A549 (cell line): ENCODE results near the gene JOSD2. TPM values are rescaled to one million over a fixed set of nuclear protein-coding genes. Genes with fewer than 3 reads are reported as not detected.

ENCODE experiments used
- ATAC-seq, 2 experiments: fragments of 200-7000 bp in 1 of 2; fragments of >200 bp in 1 of 2; cut with Nextera tagmentation in 1 of 2; cut with Tn5 transposase in 1 of 2; 3 replicates each; pipeline versions ENCODE4 v1.8.0 to v1.9.1; 2018 to 2020; ENCODE audit warnings: mild to moderate bottlenecking in 1 of 2, moderate library complexity in 1 of 2
- CTCF ChIA-PET: fragments of 300-600 bp; sonication (Branson Sonifier 250); formaldehyde crosslinking; extraction: SDS; loops from one replicate; lab custom pipeline; 2021; ENCODE audit warnings: antibody characterized with exemption, inconsistent platforms; lab: Yijun Ruan, JAX
- POLR2A ChIA-PET: fragments of 350-600 bp; formaldehyde crosslinking; extraction: SDS; loops from one replicate; lab custom pipeline; 2021; ENCODE audit warnings: antibody characterized with exemption, inconsistent platforms; lab: Yijun Ruan, JAX
- DNase-seq, 2 experiments: peaks; one replicate each; pipeline versions ENCODE4 v3.0.0 to v3.0.0-alpha.2; 2011 to 2016; ENCODE audit warnings: low read depth in 1 of 2, low spot score in 1 of 2
- FAIRE-seq: peaks from 2 replicates; lab custom pipeline; 2011; peaks lifted over from hg19 to GRCh38; lab: Jason Lieb, UNC
- H3K27ac ChIP-seq, 2 experiments: fragments of >200 bp; sonication (Bioruptor Twin); formaldehyde crosslinking; 3 replicates each; pipeline ENCODE4 v1.5.1; 2016 to 2017
- H3K4me1 ChIP-seq: fragments of >200 bp; sonication (Bioruptor Twin); formaldehyde crosslinking; 3 replicates; pipeline ENCODE4 v1.6.1; 2016
- H3K4me2 ChIP-seq: fragments of >200 bp; sonication (Bioruptor Twin); formaldehyde crosslinking; 3 replicates; pipeline ENCODE4 v1.6.1; 2016
- H3K4me3 ChIP-seq: fragments of >200 bp; sonication (Bioruptor Twin); formaldehyde crosslinking; 3 replicates; pipeline ENCODE4 v1.5.1; 2016
- H3K9me3 ChIP-seq: fragments of >200 bp; sonication (Bioruptor Twin); formaldehyde crosslinking; 3 replicates; pipeline ENCODE4 v1.6.1; 2016
- BCL3 ChIP-seq: fragments of >200 bp; sonication (Bioruptor Twin); formaldehyde crosslinking; IDR thresholded peaks from 3 replicates; pipeline ENCODE4 v1.6.1; 2016
- BHLHE40 ChIP-seq: IDR thresholded peaks from 2 replicates; pipeline ENCODE4 v1.6.1; 2012; ENCODE audit warnings: low read depth, low read length, inconsistent platforms
- CBX2 ChIP-seq: fragments of 200-600 bp; sonication (generic); IDR thresholded peaks from 2 replicates; pipeline ENCODE4 v1.6.1; 2016; ENCODE audit warnings: low read depth, mild to moderate bottlenecking, borderline replicate concordance
- CBX8 ChIP-seq: fragments of 200-600 bp; sonication (generic); IDR thresholded peaks from 2 replicates; pipeline ENCODE4 v1.6.1; 2016
- E2F6 ChIP-seq: IDR thresholded peaks from 2 replicates; pipeline ENCODE4 v1.6.1; 2012; ENCODE audit warnings: low read depth, borderline replicate concordance
- EP300 ChIP-seq, 2 experiments: fragments of >200 bp; sonication (Bioruptor Twin); formaldehyde crosslinking; IDR thresholded peaks; 2 replicates in 1 of 2; 3 replicates in 1 of 2; pipeline ENCODE4 v1.6.1; 2016 to 2017
- FOSB ChIP-seq: fragments of 250-450 bp; sonication (Bioruptor Pico); IDR thresholded peaks from 2 replicates; pipeline ENCODE4 v1.5.0; 2020; ENCODE audit warnings: mild to moderate bottlenecking, moderate library complexity
- FOSL2 ChIP-seq, 2 experiments: fragments of 450-650 bp in 1 of 2; fragments of >200 bp in 1 of 2; sonication (Bioruptor Twin) in 1 of 2; formaldehyde crosslinking; IDR thresholded peaks; 2 replicates each; pipeline versions ENCODE4 v1.5.0 to v1.6.1; 2016 to 2020; ENCODE audit warnings: mild to moderate bottlenecking in 1 of 2, moderate library complexity in 1 of 2
- GATA3 ChIP-seq: IDR thresholded peaks from 2 replicates; pipeline ENCODE4 v1.6.1; 2012; ENCODE audit warnings: borderline replicate concordance
- HDAC2 ChIP-seq: fragments of 200-600 bp; sonication (generic); IDR thresholded peaks from 2 replicates; pipeline ENCODE4 v1.6.1; 2016
- HES2 ChIP-seq: fragments of >200 bp; sonication (Bioruptor Twin); formaldehyde crosslinking; IDR thresholded peaks from 2 replicates; pipeline ENCODE4 v1.6.1; 2016
- HEYL ChIP-seq: fragments of 250-450 bp; sonication (Bioruptor Pico); IDR thresholded peaks from 2 replicates; pipeline ENCODE4 v1.8.0; 2021; ENCODE audit warnings: mild to moderate bottlenecking, moderate library complexity
- HOXA7 ChIP-seq: fragments of 250-450 bp; sonication (Bioruptor Pico); IDR thresholded peaks from 2 replicates; pipeline ENCODE4 v1.5.0; 2020; ENCODE audit warnings: mild to moderate bottlenecking, moderate library complexity
- JUN ChIP-seq, 2 experiments: fragments of >200 bp; sonication (Bioruptor Twin); formaldehyde crosslinking; IDR thresholded peaks; 2 replicates in 1 of 2; 3 replicates in 1 of 2; pipeline ENCODE4 v1.6.1; 2016 to 2017
- JUNB ChIP-seq: fragments of >200 bp; sonication (Bioruptor Twin); formaldehyde crosslinking; IDR thresholded peaks from 2 replicates; pipeline ENCODE4 v1.6.1; 2016
- KDM5A ChIP-seq: fragments of 200-600 bp; sonication (generic); IDR thresholded peaks from 2 replicates; pipeline ENCODE4 v1.6.1; 2016; ENCODE audit warnings: antibody characterized with exemption, mild to moderate bottlenecking
- MAFK ChIP-seq: fragments of 450-650 bp; IDR thresholded peaks from 2 replicates; pipeline ENCODE4 v1.6.1; 2014; ENCODE audit not compliant: partially characterized antibody
- MAZ ChIP-seq: fragments of 150-350 bp; IDR thresholded peaks from 2 replicates; pipeline ENCODE4 v1.6.1; 2014; ENCODE audit warnings: antibody characterized with exemption, low read depth, low read length, borderline replicate concordance
- MYC ChIP-seq: IDR thresholded peaks from 2 replicates; pipeline ENCODE4 v1.6.1; 2012; ENCODE audit warnings: mild to moderate bottlenecking, inconsistent platforms, low read length, improper control_type of control experiment, borderline replicate concordance
- NFE2L2 ChIP-seq: fragments of 150-350 bp; conservative IDR thresholded peaks from 2 replicates; pipeline ENCODE4 v1.6.1; 2014; ENCODE audit warnings: low read length
- NPAS2 ChIP-seq: fragments of 250-450 bp; sonication (Bioruptor Pico); IDR thresholded peaks from 2 replicates; pipeline ENCODE4 v1.8.0; 2022; ENCODE audit warnings: mild to moderate bottlenecking, moderate library complexity, borderline replicate concordance
- PBX3 ChIP-seq: IDR thresholded peaks from 2 replicates; pipeline ENCODE4 v1.6.1; 2012
- PHF8 ChIP-seq: fragments of 200-600 bp; sonication (generic); IDR thresholded peaks from 2 replicates; pipeline ENCODE4 v1.6.1; 2016; ENCODE audit warnings: low read depth, mild to moderate bottlenecking, antibody characterized with exemption, moderate library complexity, borderline replicate concordance
- POLR2A ChIP-seq: IDR thresholded peaks from 2 replicates; pipeline ENCODE4 v1.6.1; 2012; ENCODE audit warnings: mild to moderate bottlenecking, low read length
- RAD21 ChIP-seq, 2 experiments: fragments of >200 bp in 1 of 2; sonication (Bioruptor Twin) in 1 of 2; formaldehyde crosslinking in 1 of 2; IDR thresholded peaks in 1 of 2; conservative IDR thresholded peaks in 1 of 2; 2 replicates in 1 of 2; 3 replicates in 1 of 2; pipeline ENCODE4 v1.6.1; 2012 to 2018; ENCODE audit warnings: inconsistent platforms in 1 of 2
- RARB ChIP-seq: fragments of 250-450 bp; sonication (Bioruptor Pico); IDR thresholded peaks from 2 replicates; pipeline ENCODE4 v1.8.0; 2021; ENCODE audit warnings: mild to moderate bottlenecking, moderate library complexity
- RCOR1 ChIP-seq: fragments of 150-350 bp; IDR thresholded peaks from 2 replicates; pipeline ENCODE4 v1.6.1; 2014; ENCODE audit warnings: antibody characterized with exemption, low read length, low read depth
- TP53 ChIP-seq: fragments of 250-450 bp; sonication (Bioruptor Pico); IDR thresholded peaks from 2 replicates; pipeline ENCODE4 v1.5.0; 2021; ENCODE audit warnings: mild to moderate bottlenecking, moderate library complexity
- ZNF302 ChIP-seq: fragments of 250-450 bp; sonication (Bioruptor Pico); IDR thresholded peaks from 2 replicates; pipeline ENCODE4 v1.9.0; 2021; ENCODE audit warnings: inconsistent platforms, mild to moderate bottlenecking, moderate library complexity
- WGBS: methylation state at CpG from one replicate; pipeline ENCODE4 v1.1.6; 2017; ENCODE audit errors: missing lambda C conversion rate; 5-methylcytosine and 5-hydroxymethylcytosine counted together
- polyA plus RNA-seq, 4 experiments: library from polyadenylated mRNA; depleted of rRNA in 3 of 4; stranded (reverse); fragments of >200 nt; fragmentation: RNase III in 1 of 4; extraction: RNeasy Plus Mini Kit Qiagen cat#74134 plus additional on column Dnase treatment in 1 of 4; gene quantifications; 2 replicates in 3 of 4; 3 replicates in 1 of 4; pipeline ENCODE4 v1.2.3, GENCODE V29; 2011 to 2017

Gene JOSD2
- polyA plus RNA-seq, 2 of the 4 experiments (the other 2 are of a cell fraction) = 24.2 to 61.7 TPM

GRCh38 chr19:50493171-50493570, 17.8 kb downstream of the JOSD2 start (continued):
- TF ChIP-seq KDM5A (no peak), MAZ (no peak), E2F6 (no peak)
- TF ChIP-seq, all 56 proteins: peak for 0

- 3% methylated on average over 9 of the region's 12 CpGs for WGBS
- CTCF ChIA-PET = no interaction called here
- Histone ChIP-seq H3K4me3 (no peak overlapping the region), H3K27ac (peak overlapping the region; percentile 6 to 59; a peak in 3 of 6 replicates), H3K4me2 (peak overlapping the region; percentile 50), H3K9me3 (no peaks in the 10 kb centered on the region), H3K4me1 (peaks cover 9% of the 10 kb centered on the region; the same call in 2 of the 3 replicates)
- POLR2A ChIA-PET = no interaction called here
- TF ChIP-seq PHF8 = no peak
- no peak for TF ChIP-seq RAD21 (conservative IDR thresholded peaks at IDR 0.05 in 1 of 2, IDR thresholded peaks at IDR 0.05 in 1 of 2)
- TF ChIP-seq RCOR1 = no peak
- no peak for TF ChIP-seq CBX2
- no peak for TF ChIP-seq TP53
- TF ChIP-seq BCL3 = no peak
- no peak for TF ChIP-seq ZNF302 (CRISPR knock-in tag)
- TF ChIP-seq JUNB = no peak
- TF ChIP-seq HES2 = no peak
- no peak for TF ChIP-seq MAZ
- TF ChIP-seq HDAC2 = no peak
- no peak for TF ChIP-seq PBX3
- TF ChIP-seq NPAS2 (CRISPR knock-in tag) = no peak
- TF ChIP-seq HOXA7 (CRISPR knock-in tag) = no peak
- TF ChIP-seq HEYL = no peak
- TF ChIP-seq FOSB (CRISPR knock-in tag) = no peak
- TF ChIP-seq E2F6 = no peak
- no peak for TF ChIP-seq RARB
- TF ChIP-seq MAFK = no peak
- TF ChIP-seq GATA3 = no peak
- no peak for FAIRE-seq
- ATAC-seq = peak; percentile 55 to 75
- peak in 1 of 2 experiments; percentile 49 for DNase-seq
Measured at GRCh38 chr19:50492303-50493052, 18.5 kb downstream of the JOSD2 start.

- H3K4me1 ChIP-seq = peaks cover 9% of the 10 kb centered on the region; the same call in 2 of the 3 replicates
- 81% methylated on average over 23 of the region's 26 CpGs for WGBS
- CTCF ChIA-PET = interaction anchor here (1.3 to 2.5 kb wide), 2 partner anchors 10 to 12 kb away, joined by 6 to 17 read pairs; no protein-coding TSS in a partner anchor
- DNase-seq (no peak), FAIRE-seq (no peak)
- peaks cover 7% of the 10 kb centered on the region for H3K9me3 ChIP-seq
- no peak overlapping the region for H3K4me2 ChIP-seq
- TF ChIP-seq BHLHE40 (no peak), HEYL (no peak), CBX8 (no peak), NFE2L2 (no peak), EP300 (IDR thresholded peaks at IDR 0.05) (no peak), MYC (no peak), JUN (IDR thresholded peaks at IDR 0.05) (no peak), FOSL2 (IDR thresholded peaks at IDR 0.05) (no peak), FOSL2 (CRISPR knock-in tag; IDR thresholded peaks at IDR 0.05) (no peak), POLR2A (no peak)
- TF ChIP-seq, all 56 proteins: peak for 0
- Histone ChIP-seq H3K4me3 (no peak overlapping the region), H3K27ac (no peak overlapping the region)
- POLR2A ChIA-PET = no interaction called here
- ATAC-seq = no peak
Measured at GRCh38 chr19:50490991-50491472, 20.0 kb downstream of the JOSD2 start.
